ENCODE results near the gene PCNX2. TPM values are rescaled to one million over a fixed set of nuclear protein-coding genes. Genes with fewer than 3 reads are reported as not detected.
A peak's percentile ranks its signal among the peaks of the same experiment; 100 is the strongest.

PCNX2 gene
- total and polyA plus RNA-seq, 2 donors (not counting 3 experiments of a cell fraction or from before 2014, with no cell fraction given), result 6.6 to 11.0 TPM

- peak; percentile 33 for FAIRE-seq
- no TSS peak for BruUV-seq (replicated peaks)
- Histone ChIP-seq H3K4me2 (ENCODE audit: insufficient read depth, low read length) (no peak overlapping the region), H3K36me3 (ENCODE audit: control insufficient read depth in 2 of 2, extremely low read depth in 1 of 2, insufficient read depth in 2 of 2, low read length in 2 of 2) (peaks cover 2 to 3% of the 10 kb centered on the region in 2 experiments), H3K4me1 (ENCODE audit: control insufficient read depth, extremely low read depth, insufficient read depth, low read length) (peaks cover 1% of the 10 kb centered on the region), H3K9me1 (replicated peaks; ENCODE audit: control insufficient read depth, extremely low read depth, insufficient read depth, low read length) (no peaks in the 10 kb centered on the region), H2AFZ (ENCODE audit: low read depth, low read length) (no peak overlapping the region), H3K9me3 (replicated peaks; ENCODE audit: control insufficient read depth, insufficient read depth, low read length) (no peaks in the 10 kb centered on the region), H4K20me1 (replicated peaks; ENCODE audit: control insufficient read depth, extremely low read depth, insufficient read depth, low read length) (no peaks in the 10 kb centered on the region), H3K79me2 (ENCODE audit: control insufficient read depth, insufficient read depth, low read length) (no peaks in the 10 kb centered on the region), H3K4me3 (replicated peaks in 1 of 3; ENCODE audit: insufficient read depth in 1 of 3, low read depth in 1 of 3, low read length in 3 of 3) (no peak overlapping the region), H3K27me3 (ENCODE audit: control insufficient read depth in 2 of 2, insufficient read depth in 2 of 2, low read length in 2 of 2) (no peaks in the 10 kb centered on the region), H3K27ac (ENCODE audit: insufficient read depth, low read depth, low read length) (no peak overlapping the region), H3K9ac (replicated peaks; ENCODE audit: extremely low read depth, insufficient read depth, low read length) (no peak overlapping the region)
- DNase-seq (ENCODE audit: low read depth, low spot score), result peak; percentile 55
- CTCF ChIA-PET, result interaction anchor here (1.1 to 1.4 kb wide), 2 partner anchors 16 to 273 kb away, joined by 3 to 7 read pairs; no protein-coding TSS in a partner anchor
- intact Hi-C loops (cut with micrococcal nuclease), result no loop called here
- TF ChIP-seq JUN (IDR thresholded peaks at IDR 0.05; ENCODE audit: borderline replicate concordance, insufficient read depth, insufficient read length, low read depth), result no peak
- TF ChIP-seq, protein P1, sequence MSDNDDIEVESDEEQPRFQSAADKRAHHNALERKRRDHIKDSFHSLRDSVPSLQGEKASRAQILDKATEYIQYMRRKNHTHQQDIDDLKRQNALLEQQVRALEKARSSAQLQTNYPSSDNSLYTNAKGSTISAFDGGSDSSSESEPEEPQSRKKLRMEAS (IDR thresholded peaks at IDR 0.05; ENCODE audit: insufficient read depth, insufficient read length), result peak; percentile 39
- dilution Hi-C loops (cut with MboI; ENCODE audit: extremely low pct_ligation_motif_present, low sequenced_read_pairs), result no loop called here
- POLR2A ChIA-PET, result no interaction called here
Measured at GRCh38 chr1:232968965-232969364, 326.6 kb downstream of the PCNX2 start.

GRCh38 chr1:232968391-232968790 lies 327.1 kb downstream of the PCNX2 start:
- Histone ChIP-seq H3K4me2 (ENCODE audit: insufficient read depth, low read length) (no peak overlapping the region), H3K9ac (replicated peaks; ENCODE audit: extremely low read depth, insufficient read depth, low read length) (no peak overlapping the region), H4K20me1 (replicated peaks; ENCODE audit: control insufficient read depth, extremely low read depth, insufficient read depth, low read length) (no peaks in the 10 kb centered on the region), H3K9me1 (replicated peaks; ENCODE audit: control insufficient read depth, extremely low read depth, insufficient read depth, low read length) (no peaks in the 10 kb centered on the region), H3K36me3 (ENCODE audit: control insufficient read depth in 2 of 2, extremely low read depth in 1 of 2, insufficient read depth in 2 of 2, low read length in 2 of 2) (peaks cover 2 to 3% of the 10 kb centered on the region in 2 experiments), H3K79me2 (ENCODE audit: control insufficient read depth, insufficient read depth, low read length) (no peaks in the 10 kb centered on the region), H3K4me1 (ENCODE audit: control insufficient read depth, extremely low read depth, insufficient read depth, low read length) (peaks cover 7% of the 10 kb centered on the region), H3K27me3 (ENCODE audit: control insufficient read depth in 2 of 2, insufficient read depth in 2 of 2, low read length in 2 of 2) (no peaks in the 10 kb centered on the region), H3K4me3 (replicated peaks in 1 of 3; ENCODE audit: insufficient read depth in 1 of 3, low read depth in 1 of 3, low read length in 3 of 3) (no peak overlapping the region), H3K27ac (ENCODE audit: insufficient read depth, low read depth, low read length) (no peak overlapping the region), H3K9me3 (replicated peaks; ENCODE audit: control insufficient read depth, insufficient read depth, low read length) (no peaks in the 10 kb centered on the region), H2AFZ (ENCODE audit: low read depth, low read length) (no peak overlapping the region)
- POLR2A ChIA-PET, result interaction anchor here (0.6 kb wide), 1 partner anchor 1144 kb away, joined by 3 read pairs; no protein-coding TSS in a partner anchor
- intact Hi-C loops (cut with micrococcal nuclease) (no loop called here), dilution Hi-C loops (cut with MboI; ENCODE audit: extremely low pct_ligation_motif_present, low sequenced_read_pairs) (no loop called here)
- TF ChIP-seq POLR2A (IDR thresholded peaks at IDR 0.05; ENCODE audit: low read depth, low read length) (no peak), EZH2 (IDR thresholded peaks at IDR 0.05; ENCODE audit: borderline replicate concordance, low read depth, low read length, severe bottlenecking) (no peak), POLR2AphosphoS5 (IDR thresholded peaks at IDR 0.05; ENCODE audit: insufficient read depth, low read depth, low read length) (no peak), GATA2 (IDR thresholded peaks at IDR 0.05; ENCODE audit: insufficient read depth, insufficient read length, low read depth, low read length) (no peak), MYC (IDR thresholded peaks at IDR 0.05; ENCODE audit: low read depth, low read length) (no peak)
- TF ChIP-seq, protein P1 (IDR thresholded peaks at IDR 0.05; ENCODE audit: insufficient read depth, insufficient read length), result no peak
- CTCF ChIA-PET, result interaction anchor here (1.1 to 1.4 kb wide), 2 partner anchors 16 to 273 kb away, joined by 3 to 7 read pairs; no protein-coding TSS in a partner anchor
- FAIRE-seq (no peak), DNase-seq (ENCODE audit: low read depth, low spot score) (no peak)
- BruUV-seq (replicated peaks), result no TSS peak
